GM12872 (cell line): ENCODE data around the gene DUS2.

Source experiments
- CTCF ChIP-seq: IDR thresholded peaks from 3 replicates; pipeline ENCODE4 v1.5.1; 2011; ENCODE audit warnings: low read depth, mild to moderate bottlenecking, low read length, moderate library complexity; ENCODE audit not compliant: insufficient read depth

The DUS2 gene

GRCh38 chr16:68022728-68023537, at the start of gene DUS2, which contains the start of gene DDX28:
DUS2 (plus strand) TSS chr16:68023284; CDS start chr16:68038024, 14,740 bp downstream.
DDX28 (minus strand) TSS chr16:68023232; CDS start chr16:68023202, 30 bp downstream.
- no peak for TF ChIP-seq CTCF

GRCh38 chr16:67975321-67976105, 47.6 kb upstream of the DUS2 start:
- no peak for TF ChIP-seq CTCF

DNA sequence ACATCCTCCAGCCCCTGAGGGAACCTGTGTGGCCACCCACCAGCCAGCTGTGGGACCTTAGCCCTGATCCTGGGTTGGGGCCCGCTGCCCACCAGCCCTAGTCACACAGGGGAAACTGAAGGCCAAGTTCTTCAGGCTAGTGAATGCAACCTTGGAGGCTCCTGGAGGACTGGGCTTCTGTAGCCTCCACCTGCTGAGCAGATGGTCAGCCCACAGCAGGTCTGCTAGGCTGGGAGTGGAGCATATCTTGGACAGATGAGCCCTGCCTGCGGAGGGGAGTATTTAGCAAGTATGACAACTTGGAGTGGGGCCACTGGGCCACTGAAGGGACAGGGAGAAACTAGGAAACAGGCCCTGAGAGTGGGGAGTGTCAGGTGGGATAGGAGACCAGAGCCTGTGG, 46.9 kb upstream of the DUS2 start:
- TF ChIP-seq CTCF: no peak

- no peak for TF ChIP-seq CTCF
These were observed 46.1 kb upstream of the DUS2 start for GRCh38 chr16:67977005-67977404.

DNA sequence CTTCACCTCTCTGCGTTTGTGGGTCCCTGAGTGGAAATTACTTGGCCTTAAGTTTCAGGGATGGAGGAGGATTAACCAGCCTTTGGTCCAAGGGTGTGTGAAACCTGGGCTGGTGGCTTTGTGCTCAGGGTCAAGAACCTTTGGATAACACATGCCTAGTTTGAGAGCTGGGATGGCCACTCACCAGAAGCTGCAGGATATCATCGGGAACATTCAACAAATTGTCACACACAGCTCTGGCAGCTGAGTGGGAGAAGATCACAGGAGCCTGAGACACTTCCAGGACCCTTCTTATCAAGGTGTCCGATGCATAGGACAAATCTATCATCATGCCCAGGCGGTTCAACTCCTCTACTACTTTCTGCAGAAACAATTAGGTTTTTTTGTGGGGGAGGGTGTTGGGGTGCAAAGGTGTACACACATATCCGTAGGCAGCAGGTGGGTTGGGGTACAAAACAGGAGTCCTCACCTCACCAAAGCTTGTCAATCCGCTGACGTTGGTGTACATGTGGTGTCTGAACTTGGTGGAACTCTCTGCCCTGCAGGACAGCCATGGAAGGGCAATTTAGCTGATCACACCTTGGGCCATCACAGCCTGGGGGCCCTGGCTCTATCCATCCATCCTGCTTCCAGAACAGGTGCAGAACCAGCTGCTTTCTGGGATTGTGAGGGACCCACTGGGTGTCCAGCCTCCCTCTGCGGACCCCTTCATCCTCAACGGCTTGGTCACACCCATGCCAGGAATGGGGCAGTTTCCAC, 45.4 kb upstream of the DUS2 start:
- TF ChIP-seq CTCF: no peak

DNA sequence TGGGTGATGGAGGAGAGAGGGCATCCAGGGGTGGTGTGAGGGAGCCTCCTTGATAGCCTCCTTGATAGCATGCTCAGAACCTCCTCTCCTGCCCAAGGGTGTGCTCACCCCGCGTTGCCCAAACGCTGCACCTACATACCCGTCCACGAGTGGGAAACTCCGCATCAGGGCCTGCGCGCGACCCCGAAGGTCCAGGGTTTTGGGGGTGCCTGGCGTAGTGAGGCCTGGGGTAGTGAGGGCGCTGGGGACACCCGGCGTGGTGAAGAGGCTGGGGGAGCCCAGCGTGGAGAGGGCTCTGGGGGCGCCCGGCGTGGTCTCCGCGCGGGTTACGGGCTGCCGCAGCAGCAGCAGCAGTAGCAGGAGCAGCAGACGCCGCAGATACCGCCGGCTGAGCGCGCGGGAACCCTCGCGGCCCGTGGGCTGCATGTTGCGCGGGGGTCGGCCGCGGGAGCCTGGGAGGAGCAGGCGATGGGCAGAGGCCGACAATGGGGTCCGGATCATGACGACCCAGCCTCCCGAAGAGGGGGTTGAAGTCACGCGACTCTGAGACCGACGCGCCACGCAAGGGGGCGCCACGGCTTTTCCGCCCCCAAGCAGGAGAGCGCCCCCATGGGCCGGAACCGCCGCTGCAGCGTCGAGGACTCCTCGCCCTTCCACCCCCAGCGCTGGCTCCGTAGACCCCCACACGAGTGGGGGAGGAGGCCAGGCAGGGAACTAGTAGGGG, 43.0 kb upstream of the DUS2 start, which contains the start of gene DPEP3:
Gene DPEP3 (minus strand): TSS at position 545 of the 724 bp plus-strand sequence. CDS start 119 bp downstream, at position 426.
- TF ChIP-seq CTCF: no peak
